Cardiac muscle cell (in vitro differentiated cells and primary cell): ENCODE data around the gene GC. TPM values are rescaled to one million over a fixed set of nuclear protein-coding genes. Genes with fewer than 3 reads are reported as not detected.
"Not testable (repeated sequence)": the region's sequence is repeated elsewhere in the genome, so short reads cannot be mapped to it uniquely, and the experiment has no call there.

Source experiments
- DNase-seq, 2 donors: peaks; one replicate each; pipeline versions ENCODE4 v3.0.0 to v3.0.0-alpha.2; 2010 to 2017; ENCODE audit warnings: low read depth in 1 of 2, low spot score in 1 of 2
- H3K27ac ChIP-seq: fragments of 200-600 bp; sonication (generic); 2 replicates; pipeline ENCODE4 v1.5.1; 2016
- H3K27me3 ChIP-seq: fragments of 200-600 bp; sonication (generic); 2 replicates; pipeline ENCODE4 v1.6.0; 2016; ENCODE audit warnings: control low read depth
- H3K36me3 ChIP-seq: fragments of 200-600 bp; sonication (generic); 2 replicates; pipeline ENCODE4 v1.5.1; 2016; ENCODE audit warnings: control low read depth
- H3K4me1 ChIP-seq: fragments of 200-600 bp; sonication (generic); 2 replicates; pipeline ENCODE4 v1.8.1; 2017; ENCODE audit warnings: low read depth, mild to moderate bottlenecking, mixed run types
- H3K4me3 ChIP-seq: fragments of 200-600 bp; sonication (generic); 2 replicates; pipeline ENCODE4 v1.5.1; 2016; ENCODE audit warnings: mild to moderate bottlenecking
- H3K9me3 ChIP-seq: fragments of 200-600 bp; sonication (generic); 2 replicates; pipeline ENCODE4 v1.5.1; 2017; ENCODE audit warnings: low read depth, mild to moderate bottlenecking, control low read depth
- polyA plus RNA-seq: library from polyadenylated mRNA; unstranded; fragments of >200 nt; fragmentation: Nextera tagmentation; extraction: Ambion mirVana; gene quantifications from 2 replicates; pipeline ENCODE4 v1.2.1, GENCODE V29; 2016
- total RNA-seq: library from RNA; depleted of rRNA; stranded (reverse); fragments of >200 nt; gene quantifications from 2 replicates; pipeline ENCODE4 v1.2.3, GENCODE V29; 2016
- TF ChIP-seq, protein P1 (sequence below): IDR thresholded peaks from 2 replicates; pipeline ENCODE4 v1.5.1; 2012; ENCODE audit warnings: low read depth, mild to moderate bottlenecking, low read length

Gene GC
- total and polyA plus RNA-seq, 2 experiments from 2014 or later = 0.21 to 0.29 TPM

DNA sequence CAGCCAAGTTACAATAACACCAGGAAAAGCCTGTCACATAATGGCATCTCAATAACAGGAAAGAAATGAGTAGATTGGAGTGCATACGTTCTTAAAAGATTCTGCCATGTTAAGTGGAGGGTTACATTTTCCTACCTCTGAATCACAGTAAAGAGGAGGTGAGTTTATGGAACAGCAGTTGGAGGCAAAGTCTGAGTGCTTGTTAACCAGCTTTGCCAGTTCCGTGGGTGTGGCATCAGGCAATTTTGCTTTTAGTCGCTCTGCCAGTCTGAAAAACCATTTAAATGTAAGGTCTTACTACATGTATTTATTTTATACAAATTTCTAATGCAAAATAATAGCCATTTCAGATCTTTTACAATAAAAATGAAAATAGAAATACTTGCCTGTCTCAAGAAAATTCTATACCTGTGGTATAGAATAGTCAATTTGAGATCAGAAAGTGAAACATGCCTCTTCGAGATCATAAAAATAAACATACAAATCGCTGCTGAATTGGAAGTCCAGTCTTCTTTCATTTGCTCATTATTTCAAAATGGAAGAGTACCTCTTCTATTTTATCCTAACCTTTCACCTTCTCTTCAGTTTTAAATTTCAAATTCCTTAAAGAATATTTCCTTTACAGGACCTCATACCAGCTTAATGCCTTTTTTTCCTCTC, 31.4 kb downstream of the GC start:
- TF ChIP-seq, protein P1, sequence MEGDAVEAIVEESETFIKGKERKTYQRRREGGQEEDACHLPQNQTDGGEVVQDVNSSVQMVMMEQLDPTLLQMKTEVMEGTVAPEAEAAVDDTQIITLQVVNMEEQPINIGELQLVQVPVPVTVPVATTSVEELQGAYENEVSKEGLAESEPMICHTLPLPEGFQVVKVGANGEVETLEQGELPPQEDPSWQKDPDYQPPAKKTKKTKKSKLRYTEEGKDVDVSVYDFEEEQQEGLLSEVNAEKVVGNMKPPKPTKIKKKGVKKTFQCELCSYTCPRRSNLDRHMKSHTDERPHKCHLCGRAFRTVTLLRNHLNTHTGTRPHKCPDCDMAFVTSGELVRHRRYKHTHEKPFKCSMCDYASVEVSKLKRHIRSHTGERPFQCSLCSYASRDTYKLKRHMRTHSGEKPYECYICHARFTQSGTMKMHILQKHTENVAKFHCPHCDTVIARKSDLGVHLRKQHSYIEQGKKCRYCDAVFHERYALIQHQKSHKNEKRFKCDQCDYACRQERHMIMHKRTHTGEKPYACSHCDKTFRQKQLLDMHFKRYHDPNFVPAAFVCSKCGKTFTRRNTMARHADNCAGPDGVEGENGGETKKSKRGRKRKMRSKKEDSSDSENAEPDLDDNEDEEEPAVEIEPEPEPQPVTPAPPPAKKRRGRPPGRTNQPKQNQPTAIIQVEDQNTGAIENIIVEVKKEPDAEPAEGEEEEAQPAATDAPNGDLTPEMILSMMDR = no peak
- H3K27me3 ChIP-seq = no peaks in the 10 kb centered on the region
- peaks cover 8% of the 10 kb centered on the region for H3K4me1 ChIP-seq
- H3K36me3 ChIP-seq = no peaks in the 10 kb centered on the region
- H3K9me3 ChIP-seq = no peaks in the 10 kb centered on the region
- H3K4me3 ChIP-seq = no peak overlapping the region
- DNase-seq = no peak
- no peak overlapping the region for H3K27ac ChIP-seq

- Histone ChIP-seq H3K27ac (no peak overlapping the region), H3K4me3 (no peak overlapping the region), H3K36me3 (no peaks in the 10 kb centered on the region), H3K9me3 (no peaks in the 10 kb centered on the region), H3K27me3 (no peaks in the 10 kb centered on the region), H3K4me1 (peaks cover 8% of the 10 kb centered on the region)
- TF ChIP-seq, protein P1 = no peak
- no peak for DNase-seq
Measured at GRCh38 chr4:71749008-71749594, 34.8 kb downstream of the GC start.

- TF ChIP-seq, protein P1 = no peak
- H3K9me3 ChIP-seq = no peaks in the 10 kb centered on the region
- no peaks in the 10 kb centered on the region for H3K27me3 ChIP-seq
- no peak overlapping the region for H3K27ac ChIP-seq
- H3K4me1 ChIP-seq = peaks cover 8% of the 10 kb centered on the region
- H3K36me3 ChIP-seq = no peaks in the 10 kb centered on the region
- no peak for DNase-seq
- no peak overlapping the region for H3K4me3 ChIP-seq
Measured at GRCh38 chr4:71746379-71746778, 37.5 kb downstream of the GC start.

- not testable (repeated sequence) for H3K36me3 ChIP-seq, H3K27ac ChIP-seq, DNase-seq
Measured at GRCh38 chr4:71738782-71739181, 45.1 kb downstream of the GC start.

GRCh38 chr4:71732706-71733105, 51.2 kb downstream of the GC start:
- no peaks in the 10 kb centered on the region for H3K36me3 ChIP-seq
- no peak overlapping the region for H3K27ac ChIP-seq
- no peak overlapping the region for H3K4me3 ChIP-seq
- TF ChIP-seq, protein P1 = peak; percentile 40
- H3K27me3 ChIP-seq = no peaks in the 10 kb centered on the region
- DNase-seq = peak; percentile 46 to 60
- no peaks in the 10 kb centered on the region for H3K9me3 ChIP-seq
- no peaks in the 10 kb centered on the region for H3K4me1 ChIP-seq

More at GRCh38 chr4:71738782-71739181, 45.1 kb downstream of the GC start:
- H3K4me1 ChIP-seq, H3K9me3 ChIP-seq, H3K4me3 ChIP-seq, H3K27me3 ChIP-seq: not testable (repeated sequence)

- Histone ChIP-seq H3K4me3 (no peak overlapping the region), H3K27me3 (no peaks in the 10 kb centered on the region), H3K27ac (no peak overlapping the region), H3K36me3 (no peaks in the 10 kb centered on the region), H3K9me3 (no peaks in the 10 kb centered on the region), H3K4me1 (no peaks in the 10 kb centered on the region)
- no peak for DNase-seq
- TF ChIP-seq, protein P1 = no peak
Measured at GRCh38 chr4:71732066-71732465, 51.8 kb downstream of the GC start.
